PC-3 (cell line): ENCODE data around the gene FAM221B. TPM values are rescaled to one million over a fixed set of nuclear protein-coding genes. Genes with fewer than 3 reads are reported as not detected.

Source experiments
- ATAC-seq: fragments of 200-7000 bp; cut with Tn5 transposase; 2 replicates; pipeline ENCODE4 v1.9.1; 2020; ENCODE audit warnings: mild to moderate bottlenecking, moderate library complexity
- BruUV-seq: library from RNA; stranded (reverse); fragments of 400-500 nt; replicated peaks from 2 replicates; lab custom pipeline; 2021; lab: Mats Ljungman, UMichigan
- CTCF ChIA-PET: fragments of 300-600 bp; sonication (Branson Sonifier 250); formaldehyde crosslinking; loops from one replicate; lab custom pipeline; 2022; ENCODE audit warnings: antibody characterized with exemption; lab: Charles Lee
- POLR2A ChIA-PET: fragments of 300-600 bp; sonication (Branson Sonifier 250); formaldehyde crosslinking; loops from one replicate; lab custom pipeline; 2022; ENCODE audit warnings: antibody characterized with exemption; ENCODE audit not compliant: unreplicated experiment; lab: Charles Lee
- DNase-seq: peaks from one replicate; pipeline ENCODE4 v3.0.0-alpha.2; 2015
- H2AFZ ChIP-seq: fragments of 300-600 bp; sonication (generic); 2 replicates; pipeline ENCODE4 v1.6.0; 2016; ENCODE audit warnings: antibody characterized with exemption, low read length
- H3F3A ChIP-seq: fragments of 300-600 bp; sonication (generic); one replicate; pipeline ENCODE4 v1.6.0; 2017; ENCODE audit warnings: antibody characterized with exemption, low read length, control low read depth, mild to moderate bottlenecking; ENCODE audit not compliant: unreplicated experiment
- H3K27ac ChIP-seq: fragments of 300-600 bp; sonication (generic); 2 replicates; pipeline ENCODE4 v1.5.1; 2016; ENCODE audit warnings: mild to moderate bottlenecking, low read length
- H3K27me3 ChIP-seq: fragments of 300-600 bp; sonication (generic); 2 replicates; pipeline ENCODE4 v1.6.1; 2016; ENCODE audit warnings: low read length, mixed read lengths
- H3K36me3 ChIP-seq: fragments of 300-600 bp; sonication (generic); 2 replicates; pipeline ENCODE4 v1.6.1; 2016; ENCODE audit warnings: low read depth, mixed run types, low read length, mixed read lengths
- H3K4me1 ChIP-seq: fragments of 300-600 bp; sonication (generic); 2 replicates; pipeline ENCODE4 v1.5.1; 2016; ENCODE audit warnings: low read length; ENCODE audit not compliant: insufficient read depth
- H3K4me2 ChIP-seq: fragments of 300-600 bp; sonication (generic); 2 replicates; pipeline ENCODE4 v1.6.0; 2016; ENCODE audit warnings: low read length
- H3K4me3 ChIP-seq: fragments of 300-600 bp; sonication (generic); 2 replicates; pipeline ENCODE4 v1.5.1; 2016; ENCODE audit warnings: mild to moderate bottlenecking, low read length, mixed read lengths
- H3K79me2 ChIP-seq: fragments of 300-600 bp; sonication (generic); 2 replicates; pipeline ENCODE4 v1.6.1; 2017; ENCODE audit warnings: low read length, mixed read lengths
- H3K9ac ChIP-seq: fragments of 300-600 bp; sonication (generic); 2 replicates; pipeline ENCODE4 v1.6.0; 2016; ENCODE audit warnings: mild to moderate bottlenecking, low read length
- H3K9me2 ChIP-seq: fragments of 300-600 bp; sonication (generic); replicated peaks from 2 replicates; pipeline ENCODE4 v1.6.1; 2016; ENCODE audit warnings: mixed run types, low read length, mixed read lengths
- H3K9me3 ChIP-seq: fragments of 300-600 bp; sonication (generic); 2 replicates; pipeline ENCODE4 v1.6.1; 2016; ENCODE audit warnings: low read length, mixed read lengths
- H4K20me1 ChIP-seq: fragments of 300-600 bp; sonication (generic); 2 replicates; pipeline ENCODE4 v1.6.1; 2016; ENCODE audit warnings: low read length, mixed read lengths
- EZH2 ChIP-seq: fragments of 300-600 bp; sonication (generic); IDR thresholded peaks from one replicate; pipeline ENCODE4 v1.6.1; 2017; ENCODE audit warnings: antibody characterized with exemption, mild to moderate bottlenecking, low read length; ENCODE audit not compliant: unreplicated experiment
- EZH2phosphoT487 ChIP-seq: fragments of 300-600 bp; sonication (generic); IDR thresholded peaks from 2 replicates; pipeline ENCODE4 v1.6.1; 2018; ENCODE audit warnings: mild to moderate bottlenecking, antibody characterized with exemption, low read length, borderline replicate concordance
- intact Hi-C: fragments of 100-400 bp; cut with micrococcal nuclease; formaldehyde crosslinking; loops from 2 replicates; pipeline ENCODE4 v1.9.0; 2023
- total RNA-seq: library from RNA; depleted of rRNA; stranded (reverse); fragments of >200 nt; gene quantifications from 2 replicates; pipeline ENCODE4 v1.2.3, GENCODE V29; 2014
- TF ChIP-seq, protein P1 (sequence below): fragments of 300-600 bp; sonication (generic); conservative IDR thresholded peaks from 2 replicates; pipeline ENCODE4 v1.5.1; 2017; ENCODE audit warnings: antibody characterized with exemption, low read depth, mild to moderate bottlenecking, low read length

The FAM221B gene
- total RNA-seq, 1 experiment from 2014 or later: not detected

DNA sequence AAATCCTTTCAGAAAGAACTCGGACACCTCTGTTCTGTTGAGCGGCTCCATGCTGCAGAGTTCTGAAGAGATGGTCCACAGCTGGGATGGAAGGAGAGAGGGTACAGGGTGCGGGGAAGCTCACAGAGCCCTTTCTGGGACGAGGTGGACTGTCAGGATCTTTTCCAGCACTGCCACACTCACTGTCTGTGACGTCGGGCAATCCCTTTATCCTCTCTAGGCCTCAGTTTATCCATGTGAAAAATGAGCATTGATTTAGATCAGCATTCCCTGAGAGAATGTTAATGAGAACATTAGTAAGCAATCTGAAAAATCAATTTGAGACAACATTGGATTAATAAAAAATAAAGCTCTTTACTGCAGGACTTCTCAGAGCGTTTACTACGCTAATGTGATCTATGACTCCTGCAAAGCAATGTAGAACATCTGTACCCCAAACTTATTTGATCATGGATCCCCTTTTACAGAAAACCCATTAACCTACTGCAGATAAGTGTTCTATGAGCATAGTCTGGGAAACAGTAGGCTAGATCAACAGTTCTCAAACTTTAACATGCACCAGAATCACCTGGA lies 41.9 kb upstream of the FAM221B start, which contains the start of gene OR13J1:
OR13J1 (minus strand) TSS at position 51 of the 573 bp plus-strand sequence; CDS start at position 51, 0 bp downstream.
- intact Hi-C loops: no loop called here
- Histone ChIP-seq H3F3A (no peaks in the 10 kb centered on the region), H3K9me3 (no peaks in the 10 kb centered on the region), H3K4me1 (peaks cover 9% of the 10 kb centered on the region), H2AFZ (no peak within 1 kb of the TSS), H3K9ac (no peak within 1 kb of the TSS), H3K9me2 (no peaks in the 10 kb centered on the region), H3K4me3 (no peak within 1 kb of the TSS), H3K4me2 (no peak within 1 kb of the TSS), H4K20me1 (no peaks in the 10 kb centered on the region), H3K36me3 (no peaks in the 10 kb centered on the region), H3K27ac (no peak within 1 kb of the TSS), H3K79me2 (no peaks in the 10 kb centered on the region), H3K27me3 (no peaks in the 10 kb centered on the region)
- TF ChIP-seq, protein P1, sequence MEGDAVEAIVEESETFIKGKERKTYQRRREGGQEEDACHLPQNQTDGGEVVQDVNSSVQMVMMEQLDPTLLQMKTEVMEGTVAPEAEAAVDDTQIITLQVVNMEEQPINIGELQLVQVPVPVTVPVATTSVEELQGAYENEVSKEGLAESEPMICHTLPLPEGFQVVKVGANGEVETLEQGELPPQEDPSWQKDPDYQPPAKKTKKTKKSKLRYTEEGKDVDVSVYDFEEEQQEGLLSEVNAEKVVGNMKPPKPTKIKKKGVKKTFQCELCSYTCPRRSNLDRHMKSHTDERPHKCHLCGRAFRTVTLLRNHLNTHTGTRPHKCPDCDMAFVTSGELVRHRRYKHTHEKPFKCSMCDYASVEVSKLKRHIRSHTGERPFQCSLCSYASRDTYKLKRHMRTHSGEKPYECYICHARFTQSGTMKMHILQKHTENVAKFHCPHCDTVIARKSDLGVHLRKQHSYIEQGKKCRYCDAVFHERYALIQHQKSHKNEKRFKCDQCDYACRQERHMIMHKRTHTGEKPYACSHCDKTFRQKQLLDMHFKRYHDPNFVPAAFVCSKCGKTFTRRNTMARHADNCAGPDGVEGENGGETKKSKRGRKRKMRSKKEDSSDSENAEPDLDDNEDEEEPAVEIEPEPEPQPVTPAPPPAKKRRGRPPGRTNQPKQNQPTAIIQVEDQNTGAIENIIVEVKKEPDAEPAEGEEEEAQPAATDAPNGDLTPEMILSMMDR: no peak
- TF ChIP-seq EZH2: no peak
- TF ChIP-seq EZH2phosphoT487: no peak
- ChIA-PET CTCF (no interaction called here), POLR2A (no interaction called here)
- no TSS peak for BruUV-seq
- DNase-seq (no peak), ATAC-seq (no peak)

DNA sequence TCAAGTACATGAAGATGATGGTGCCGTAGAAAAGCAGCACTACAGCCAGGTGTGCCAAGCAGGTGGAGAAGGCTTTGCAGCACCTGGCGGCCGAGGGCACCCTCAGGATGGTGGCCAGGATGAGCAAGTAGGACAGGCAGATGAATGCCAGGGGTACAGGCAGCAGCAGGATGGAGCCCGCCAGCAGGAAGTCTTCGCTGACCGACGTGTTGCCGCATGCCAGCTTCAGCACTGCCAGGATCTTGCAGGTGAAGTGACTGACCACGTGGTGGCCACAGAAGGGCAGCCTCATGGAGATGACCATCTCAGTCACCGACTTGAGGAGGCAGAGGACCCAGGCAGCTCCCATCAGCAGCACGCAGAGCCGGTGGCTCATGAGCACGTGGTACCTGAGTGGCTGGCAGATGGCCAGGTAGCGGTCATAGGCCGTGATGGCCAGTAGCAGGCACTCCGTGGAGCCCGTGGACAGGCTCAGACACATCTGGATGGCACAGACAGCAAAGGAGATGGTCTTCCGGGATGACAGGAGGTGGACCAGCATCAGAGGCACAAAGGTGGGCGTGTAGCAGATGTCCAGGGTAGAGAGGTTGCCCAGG lies 41.2 kb upstream of the FAM221B start:
- DNase-seq: no peak
- CTCF ChIA-PET: no interaction called here

More for the DNA sequence above, 41.2 kb upstream of the FAM221B start:
- no peak for ATAC-seq
- H3K4me3 ChIP-seq: no peak overlapping the region
- no peak overlapping the region for H3K27ac ChIP-seq
- H3F3A ChIP-seq: no peaks in the 10 kb centered on the region
- no peaks in the 10 kb centered on the region for H3K27me3 ChIP-seq
- H3K4me2 ChIP-seq: no peak overlapping the region
- no TSS peak for BruUV-seq
- no peak overlapping the region for H3K9ac ChIP-seq
- intact Hi-C loops: no loop called here
- peaks cover 9% of the 10 kb centered on the region for H3K4me1 ChIP-seq
- no peaks in the 10 kb centered on the region for H3K9me2 ChIP-seq
- no peaks in the 10 kb centered on the region for H3K9me3 ChIP-seq
- no peaks in the 10 kb centered on the region for H4K20me1 ChIP-seq
- no peaks in the 10 kb centered on the region for H3K79me2 ChIP-seq
- H2AFZ ChIP-seq: no peak overlapping the region
- no peak for TF ChIP-seq EZH2phosphoT487
- TF ChIP-seq, protein P1: no peak
- TF ChIP-seq EZH2: no peak
- POLR2A ChIA-PET: no interaction called here
- H3K36me3 ChIP-seq: no peaks in the 10 kb centered on the region
